Skeletal muscle satellite cell (primary cell): ENCODE data around the gene SCMH1.

Experiments used
- H3K27me3 ChIP-seq: 2 replicates; pipeline ENCODE4 v1.7.0; 2013; ENCODE audit warnings: low read length; ENCODE audit not compliant: control insufficient read depth, insufficient read depth
- H3K36me3 ChIP-seq: 2 replicates; pipeline ENCODE4 v1.7.0; 2013; ENCODE audit warnings: mild to moderate bottlenecking, control low read depth, low read length; ENCODE audit not compliant: insufficient read depth
- H3K4me1 ChIP-seq: 2 replicates; pipeline ENCODE4 v1.7.0; 2013; ENCODE audit warnings: low read length; ENCODE audit not compliant: control insufficient read depth, insufficient read depth
- H3K4me2 ChIP-seq: 2 replicates; pipeline ENCODE4 v1.7.0; 2013; ENCODE audit warnings: mild to moderate bottlenecking, low read length
- H3K4me3 ChIP-seq: 2 replicates; pipeline ENCODE4 v1.7.0; 2013; ENCODE audit warnings: low read length
- H3K9ac ChIP-seq: 2 replicates; pipeline ENCODE4 v1.7.0; 2013; ENCODE audit warnings: mild to moderate bottlenecking, low read depth, low read length, moderate library complexity
- H3K9me3 ChIP-seq: replicated peaks from 2 replicates; pipeline ENCODE4 v1.7.0; 2013; ENCODE audit warnings: mild to moderate bottlenecking, control low read depth, low read length

SCMH1 gene

DNA sequence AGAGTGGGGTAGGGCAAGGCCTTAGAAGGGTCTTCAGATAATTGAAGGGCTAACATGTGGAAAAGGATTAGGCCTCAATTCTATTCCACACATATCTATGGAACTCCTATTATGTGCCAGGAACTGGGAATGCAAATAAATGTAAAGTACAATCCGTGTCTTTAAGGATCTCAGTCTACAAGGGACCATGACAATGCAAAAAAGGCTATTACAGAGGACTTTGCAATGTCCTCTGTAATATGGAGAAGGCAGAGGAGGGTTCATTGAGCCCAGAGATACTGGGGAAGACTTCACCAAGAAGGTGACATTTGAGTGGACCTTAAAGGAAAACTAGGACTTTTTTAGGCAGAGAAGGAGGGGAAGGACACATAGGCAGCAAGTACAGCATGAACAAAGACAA is 4.5 kb upstream of the SCMH1 start:
- Histone ChIP-seq H3K9ac (no peak overlapping the region), H3K4me3 (no peak overlapping the region), H3K27me3 (no peaks in the 10 kb centered on the region), H3K36me3 (no peaks in the 10 kb centered on the region), H3K9me3 (no peaks in the 10 kb centered on the region), H3K4me1 (peaks cover 3% of the 10 kb centered on the region), H3K4me2 (no peak overlapping the region)

DNA sequence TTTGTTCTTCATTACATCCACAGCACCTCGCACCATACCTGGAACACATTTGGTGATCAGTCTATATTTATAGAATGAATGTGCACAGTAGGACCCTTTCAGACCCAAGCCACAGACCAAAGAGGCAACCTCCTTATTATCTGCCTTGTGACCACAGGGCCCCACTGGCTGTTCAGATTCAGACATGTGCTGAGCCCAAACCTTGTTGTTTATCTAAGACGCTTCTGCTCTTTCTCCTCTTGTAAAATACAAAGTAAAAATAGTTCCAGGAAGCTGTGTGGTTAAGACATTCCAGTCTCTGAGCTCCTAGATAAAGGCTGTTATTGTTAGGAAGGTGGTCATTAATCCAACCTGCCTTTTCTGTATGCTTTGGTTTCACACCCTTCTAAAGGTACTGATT is 3.6 kb upstream of the SCMH1 start:
- no peaks in the 10 kb centered on the region for H3K36me3 ChIP-seq
- no peak overlapping the region for H3K4me3 ChIP-seq
- no peak overlapping the region for H3K9ac ChIP-seq
- H3K4me1 ChIP-seq = peaks cover 7% of the 10 kb centered on the region
- no peaks in the 10 kb centered on the region for H3K9me3 ChIP-seq
- H3K4me2 ChIP-seq = no peak overlapping the region
- no peaks in the 10 kb centered on the region for H3K27me3 ChIP-seq

DNA sequence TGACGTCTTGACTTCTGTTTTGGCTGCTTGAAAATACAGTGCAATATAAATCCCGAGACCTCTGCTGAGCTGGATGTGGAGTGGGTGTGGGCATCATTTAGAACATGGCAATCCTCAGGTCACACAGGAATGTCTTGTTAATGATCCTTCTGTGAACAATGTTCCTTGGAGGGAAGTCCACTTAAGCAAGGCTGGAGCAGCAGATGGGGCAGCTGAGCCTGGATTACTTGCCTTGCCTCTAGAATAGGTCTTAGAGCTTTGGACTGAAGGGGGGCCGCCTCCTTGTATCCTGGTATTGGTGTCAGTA is 926 bp upstream of the SCMH1 start:
- Histone ChIP-seq H3K4me3 (no peak overlapping the region), H3K4me1 (peaks cover 20% of the 10 kb centered on the region), H3K9ac (no peak overlapping the region)

DNA sequence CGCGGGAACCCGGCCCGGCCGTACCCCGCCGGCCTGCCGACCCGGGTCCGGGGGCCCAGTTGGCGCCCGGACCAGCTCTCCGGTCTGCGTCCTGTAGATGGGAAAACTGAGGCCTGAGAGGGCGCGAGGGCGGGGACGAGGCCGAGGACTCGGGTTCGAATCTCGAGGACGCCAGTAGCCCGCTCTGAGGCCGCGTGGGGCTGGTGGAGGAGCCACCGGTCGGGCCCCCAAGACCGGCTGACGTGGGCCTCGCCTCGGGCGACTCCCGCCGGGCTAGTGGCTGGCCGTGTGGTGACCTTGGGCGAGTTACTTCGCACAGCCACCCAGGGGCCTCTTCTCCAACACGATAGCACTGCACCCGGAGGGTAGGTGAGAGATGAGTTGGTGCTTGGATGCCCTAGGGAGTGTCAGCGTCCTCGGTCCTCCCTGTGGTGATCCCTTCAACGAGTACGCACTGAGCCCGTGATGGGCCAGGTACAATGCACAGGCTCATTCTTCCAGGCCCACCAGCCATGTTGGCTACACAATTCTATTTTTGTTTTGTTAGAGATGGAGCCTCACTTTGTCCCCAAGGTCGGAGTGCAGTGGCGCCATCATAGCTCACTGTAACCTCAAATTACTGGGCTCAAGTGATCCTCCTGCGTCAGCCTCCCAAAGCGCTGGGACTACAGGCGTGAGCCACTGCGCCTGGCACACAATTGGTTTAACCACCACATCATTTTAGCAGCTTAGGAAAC is 404 bp upstream of the SCMH1 start:
- Histone ChIP-seq H3K36me3 (no peaks in the 10 kb centered on the region), H3K4me3 (peak overlapping the region; percentile 79), H3K9ac (peak overlapping the region; percentile 85)

More for the DNA sequence above, 926 bp upstream of the SCMH1 start:
- no peaks in the 10 kb centered on the region for H3K27me3 ChIP-seq
- H3K4me2 ChIP-seq = peak overlapping the region; percentile 82
- no peaks in the 10 kb centered on the region for H3K36me3 ChIP-seq
- no peaks in the 10 kb centered on the region for H3K9me3 ChIP-seq

DNA sequence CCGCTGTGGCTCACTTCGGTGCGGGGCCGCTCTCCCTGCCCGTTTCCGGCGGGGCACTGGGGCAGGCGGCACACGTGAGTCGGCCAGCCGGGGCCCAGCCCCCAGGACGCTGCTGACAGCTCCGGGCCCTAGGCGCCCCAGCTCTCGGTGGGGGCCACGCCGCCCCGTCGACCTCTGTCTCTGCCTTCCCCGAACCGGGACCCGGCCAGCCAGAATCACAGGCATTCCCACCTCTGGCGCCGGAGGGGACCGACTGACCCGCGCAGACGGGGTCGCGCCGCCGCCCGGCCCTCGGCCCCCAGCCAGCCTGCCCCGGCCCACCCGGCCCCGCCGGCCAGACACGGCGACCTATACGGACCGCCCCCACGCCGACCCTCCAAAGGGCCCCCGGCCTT is 755 bp downstream of the SCMH1 start:
- Histone ChIP-seq H3K9ac (peak overlapping the region; percentile 92), H3K27me3 (no peaks in the 10 kb centered on the region), H3K9me3 (no peaks in the 10 kb centered on the region), H3K4me1 (peaks cover 23% of the 10 kb centered on the region), H3K4me2 (peak overlapping the region; percentile 76), H3K36me3 (no peaks in the 10 kb centered on the region), H3K4me3 (peak overlapping the region; percentile 88)

More for the DNA sequence above, 404 bp upstream of the SCMH1 start:
- no peaks in the 10 kb centered on the region for H3K9me3 ChIP-seq
- H3K27me3 ChIP-seq = no peaks in the 10 kb centered on the region
- peak overlapping the region; percentile 82 for H3K4me2 ChIP-seq
- peaks cover 23% of the 10 kb centered on the region for H3K4me1 ChIP-seq

DNA sequence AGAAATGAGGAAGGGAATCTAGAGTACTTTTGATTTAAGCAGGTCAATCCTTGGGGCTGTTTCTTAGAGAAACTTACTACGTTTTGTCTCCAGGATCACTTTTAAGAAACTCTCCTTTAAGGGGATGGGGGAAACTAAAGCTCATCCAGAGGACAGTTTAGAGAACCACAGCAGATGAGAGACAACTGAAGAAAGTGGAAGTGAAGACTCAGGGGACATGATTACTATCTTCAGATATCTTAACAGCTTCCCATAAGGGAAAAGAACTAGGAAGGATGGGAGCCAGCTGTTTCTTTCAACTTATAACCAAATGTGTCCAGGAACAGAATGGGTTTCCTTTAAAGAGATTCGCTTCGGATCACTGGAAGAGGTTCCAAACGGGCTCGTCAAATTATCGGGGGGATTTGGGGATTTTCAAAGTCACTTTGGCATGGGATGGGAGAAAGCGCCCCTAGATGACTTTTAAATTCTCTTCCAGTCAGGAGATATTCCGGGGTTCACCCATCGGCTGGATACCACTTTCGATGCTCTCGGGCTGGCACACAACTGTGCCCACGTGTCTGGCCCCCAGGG is 1.2 kb downstream of the SCMH1 start:
- H3K4me3 ChIP-seq = peak overlapping the region; percentile 88
- H3K9me3 ChIP-seq = no peaks in the 10 kb centered on the region
- peaks cover 23% of the 10 kb centered on the region for H3K4me1 ChIP-seq
- no peaks in the 10 kb centered on the region for H3K27me3 ChIP-seq
- no peaks in the 10 kb centered on the region for H3K36me3 ChIP-seq
- peak overlapping the region; percentile 76 for H3K4me2 ChIP-seq
- peak overlapping the region; percentile 92 for H3K9ac ChIP-seq

DNA sequence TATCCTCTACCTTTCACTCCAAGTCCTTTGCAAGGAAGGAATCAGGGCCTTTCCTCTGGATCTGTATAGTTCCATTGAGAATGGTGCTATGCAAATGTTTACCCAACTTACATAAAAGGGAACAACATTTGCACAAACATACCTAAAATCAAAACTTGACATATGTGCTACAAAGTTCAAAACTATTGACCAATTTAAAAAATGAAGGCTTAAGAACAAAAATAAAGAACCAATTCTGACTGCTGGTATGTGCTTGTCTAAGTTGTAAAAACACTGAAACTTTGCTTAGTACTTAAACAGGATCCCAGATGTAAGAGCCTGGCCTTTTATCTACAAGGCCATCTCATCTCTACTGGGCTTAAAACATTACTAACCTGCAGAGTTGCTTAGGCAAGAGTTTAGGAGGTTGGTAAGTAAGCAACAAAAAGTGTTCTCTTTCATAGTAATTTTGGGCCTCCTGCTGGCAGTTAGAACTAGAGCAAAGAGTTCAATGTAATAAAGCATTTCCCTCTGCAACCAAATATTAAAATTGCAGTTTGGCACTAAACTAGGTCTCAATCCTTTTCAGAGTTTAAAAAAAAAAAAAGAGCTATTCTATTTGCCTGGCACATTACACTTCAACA is 2.0 kb downstream of the SCMH1 start:
- H3K4me1 ChIP-seq = peaks cover 23% of the 10 kb centered on the region
- no peak overlapping the region for H3K4me3 ChIP-seq
- H3K27me3 ChIP-seq = no peaks in the 10 kb centered on the region
- H3K9ac ChIP-seq = peak overlapping the region; percentile 92
- peak overlapping the region; percentile 76 for H3K4me2 ChIP-seq
- H3K9me3 ChIP-seq = no peaks in the 10 kb centered on the region
- no peaks in the 10 kb centered on the region for H3K36me3 ChIP-seq

DNA sequence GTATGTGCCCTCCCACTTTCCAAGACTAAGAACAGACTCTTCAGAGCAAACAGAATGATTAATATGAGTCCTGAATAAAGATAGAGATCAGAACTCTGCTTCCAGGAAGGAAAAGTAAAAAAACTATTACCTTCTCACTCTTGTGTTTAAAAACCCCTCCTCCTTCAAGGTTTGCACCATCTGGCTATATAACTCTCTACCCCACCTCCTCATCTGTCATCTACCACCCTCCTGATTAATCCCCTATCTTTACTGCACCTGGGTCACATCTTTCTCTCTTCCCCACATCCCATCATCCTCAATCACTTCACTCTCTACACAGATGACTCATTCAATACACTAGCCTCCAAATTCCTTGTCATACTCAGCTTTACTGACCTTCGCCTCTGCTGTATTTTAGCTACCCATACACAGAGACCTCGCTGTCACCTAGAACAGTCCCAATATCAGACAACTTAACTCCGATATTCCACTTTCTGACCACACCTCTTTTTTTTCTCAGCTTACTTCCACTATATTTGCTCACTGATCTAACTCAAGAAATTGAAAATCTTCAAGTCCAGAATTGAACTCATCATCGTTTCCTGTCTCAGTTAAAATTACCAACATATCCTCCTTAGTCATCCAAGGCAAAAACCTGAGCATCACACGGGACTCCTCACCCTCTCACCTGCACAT is 3.7 kb downstream of the SCMH1 start:
- no peak overlapping the region for H3K4me3 ChIP-seq

DNA sequence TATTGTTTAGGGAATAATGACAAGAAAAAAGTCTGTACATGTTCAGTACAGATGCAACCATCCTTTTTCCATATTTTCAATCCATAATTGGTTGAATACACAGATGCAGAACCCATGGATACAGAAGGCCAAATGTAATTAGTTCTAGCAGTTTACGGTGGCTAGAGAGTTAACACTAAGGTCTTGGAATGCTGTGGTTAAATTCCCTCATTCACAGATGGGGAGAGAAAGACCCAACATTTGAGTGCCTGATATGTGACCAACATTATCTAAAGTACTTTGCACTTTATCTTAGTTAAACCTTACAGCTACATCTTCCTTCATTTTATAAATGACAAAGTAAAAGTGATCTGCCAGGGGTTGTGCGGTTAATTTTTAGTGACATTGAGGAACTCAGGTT is 5.3 kb downstream of the SCMH1 start:
- no peaks in the 10 kb centered on the region for H3K27me3 ChIP-seq
- H3K4me2 ChIP-seq = no peak overlapping the region

More for the DNA sequence above, 3.7 kb downstream of the SCMH1 start:
- no peaks in the 10 kb centered on the region for H3K9me3 ChIP-seq
- no peak overlapping the region for H3K4me2 ChIP-seq
- H3K36me3 ChIP-seq = no peaks in the 10 kb centered on the region
- H3K9ac ChIP-seq = no peak overlapping the region
- H3K4me1 ChIP-seq = peaks cover 23% of the 10 kb centered on the region
- no peaks in the 10 kb centered on the region for H3K27me3 ChIP-seq

DNA sequence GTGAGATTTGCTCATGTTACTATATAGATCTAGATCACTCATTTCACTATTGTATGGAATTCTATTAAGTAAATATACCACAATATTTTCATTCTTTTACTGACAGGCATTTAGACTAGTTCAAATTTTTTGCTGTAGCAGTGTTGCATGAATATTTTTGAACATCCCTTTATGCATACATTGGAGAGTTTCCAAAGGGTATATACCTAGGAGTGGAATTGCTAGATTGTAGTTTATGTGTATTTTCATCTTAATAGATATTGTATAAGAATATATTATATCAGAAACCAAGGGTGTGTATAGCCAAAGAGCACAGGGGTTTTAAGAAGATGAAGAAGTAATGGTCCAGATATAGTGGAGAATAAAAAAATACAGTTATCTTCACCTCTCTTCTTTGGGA is 6.2 kb downstream of the SCMH1 start:
- Histone ChIP-seq H3K4me1 (peaks cover 19% of the 10 kb centered on the region), H3K36me3 (no peaks in the 10 kb centered on the region), H3K27me3 (no peaks in the 10 kb centered on the region), H3K4me3 (no peak overlapping the region), H3K9me3 (no peaks in the 10 kb centered on the region), H3K4me2 (no peak overlapping the region), H3K9ac (no peak overlapping the region)

More for the DNA sequence above, 5.3 kb downstream of the SCMH1 start:
- Histone ChIP-seq H3K4me1 (peaks cover 19% of the 10 kb centered on the region), H3K9ac (no peak overlapping the region), H3K36me3 (no peaks in the 10 kb centered on the region), H3K9me3 (no peaks in the 10 kb centered on the region), H3K4me3 (no peak overlapping the region)

DNA sequence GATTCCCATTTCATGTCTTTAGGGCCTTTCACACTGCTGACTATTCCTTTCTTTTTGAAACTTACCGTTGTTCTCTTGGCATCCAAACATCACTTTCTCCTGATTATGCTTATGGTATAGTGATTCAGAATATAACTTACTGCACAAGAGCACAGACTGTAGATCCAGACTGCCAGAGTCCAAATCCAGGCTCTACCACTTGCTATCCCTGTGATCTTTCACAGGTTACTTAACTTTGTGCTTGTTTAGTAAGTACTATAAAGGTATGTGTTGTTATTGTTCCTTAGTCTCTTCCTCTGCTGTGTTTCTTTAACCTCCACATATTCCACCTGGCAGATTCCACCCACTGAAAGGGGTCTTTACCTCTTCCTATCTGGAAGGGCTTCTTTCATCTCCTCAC is 8.4 kb downstream of the SCMH1 start:
- no peak overlapping the region for H3K4me3 ChIP-seq
- H3K9me3 ChIP-seq = no peaks in the 10 kb centered on the region
- no peak overlapping the region for H3K9ac ChIP-seq
- H3K27me3 ChIP-seq = no peaks in the 10 kb centered on the region
- H3K4me1 ChIP-seq = peaks cover 10% of the 10 kb centered on the region
- H3K36me3 ChIP-seq = no peaks in the 10 kb centered on the region
- H3K4me2 ChIP-seq = no peak overlapping the region
